Tongue (tissue), 2 donors: Measurements from ENCODE around the gene NAP1L2. TPM values are rescaled to one million over a fixed set of nuclear protein-coding genes. Genes with fewer than 3 reads are reported as not detected.
A peak's percentile ranks its signal among the peaks of the same experiment; 100 is the strongest.
"Not testable (repeated sequence)": the region's sequence is repeated elsewhere in the genome, so short reads cannot be mapped to it uniquely, and the experiment has no call there.

ENCODE experiments used
- DNase-seq: peaks from one replicate; pipeline ENCODE4 v3.0.0-alpha.2; 2015
- total RNA-seq: library from RNA; depleted of rRNA; stranded (reverse); fragments of >200 nt; gene quantifications from one replicate; pipeline ENCODE4 v1.2.3, GENCODE V29; 2014

NAP1L2 gene
- total RNA-seq, result 1.8 TPM

GRCh38 chrX:73214426-73215094 is at the start of gene NAP1L2:
NAP1L2 (minus strand) TSS chrX:73214851; CDS start chrX:73214492, 359 bp downstream.
- peak; percentile 54 for DNase-seq

- peak; percentile 0 for DNase-seq
These were observed 48.3 kb upstream of the NAP1L2 start for GRCh38 chrX:73262991-73263390.

- DNase-seq, result no peak
These were observed 24.6 kb upstream of the NAP1L2 start for GRCh38 chrX:73239242-73239641.

DNA sequence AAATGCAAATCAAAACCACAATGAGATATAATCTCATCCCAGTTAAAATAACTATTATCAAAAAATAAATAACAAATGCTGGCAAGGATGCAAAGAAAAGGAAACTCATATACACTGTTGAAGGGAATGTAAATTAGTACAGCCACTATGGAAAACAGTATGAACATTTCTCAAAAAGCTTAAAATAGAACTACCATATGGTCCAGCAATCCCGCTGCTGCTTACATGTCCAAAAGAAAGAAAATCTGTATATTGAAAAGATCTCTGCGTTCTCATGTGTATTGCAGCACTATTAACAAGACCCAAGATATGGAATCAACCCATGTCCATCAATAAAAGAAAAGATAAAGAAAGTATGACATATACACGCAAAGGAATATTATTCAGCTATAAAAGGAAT is 3.0 kb upstream of the NAP1L2 start:
- no peak for DNase-seq

DNA sequence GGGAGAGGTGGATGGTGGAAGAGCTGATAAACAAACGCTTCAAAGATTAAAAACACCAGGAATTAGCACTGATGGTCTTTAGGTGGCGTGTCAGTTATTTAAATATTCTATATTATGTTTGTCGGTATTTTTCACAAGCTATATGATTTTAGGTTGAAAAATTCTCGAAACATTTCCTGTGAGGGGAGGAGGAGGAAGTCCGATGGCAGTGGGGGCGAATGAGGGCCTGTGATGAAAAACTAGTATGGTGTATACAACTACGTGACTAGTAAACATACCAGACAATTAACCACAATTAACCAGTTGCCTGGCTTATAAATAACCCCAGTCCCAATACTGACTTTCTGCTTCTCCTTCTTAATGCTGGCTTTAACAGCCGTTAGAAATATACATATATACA is 595 bp upstream of the NAP1L2 start:
- DNase-seq, result no peak

DNA sequence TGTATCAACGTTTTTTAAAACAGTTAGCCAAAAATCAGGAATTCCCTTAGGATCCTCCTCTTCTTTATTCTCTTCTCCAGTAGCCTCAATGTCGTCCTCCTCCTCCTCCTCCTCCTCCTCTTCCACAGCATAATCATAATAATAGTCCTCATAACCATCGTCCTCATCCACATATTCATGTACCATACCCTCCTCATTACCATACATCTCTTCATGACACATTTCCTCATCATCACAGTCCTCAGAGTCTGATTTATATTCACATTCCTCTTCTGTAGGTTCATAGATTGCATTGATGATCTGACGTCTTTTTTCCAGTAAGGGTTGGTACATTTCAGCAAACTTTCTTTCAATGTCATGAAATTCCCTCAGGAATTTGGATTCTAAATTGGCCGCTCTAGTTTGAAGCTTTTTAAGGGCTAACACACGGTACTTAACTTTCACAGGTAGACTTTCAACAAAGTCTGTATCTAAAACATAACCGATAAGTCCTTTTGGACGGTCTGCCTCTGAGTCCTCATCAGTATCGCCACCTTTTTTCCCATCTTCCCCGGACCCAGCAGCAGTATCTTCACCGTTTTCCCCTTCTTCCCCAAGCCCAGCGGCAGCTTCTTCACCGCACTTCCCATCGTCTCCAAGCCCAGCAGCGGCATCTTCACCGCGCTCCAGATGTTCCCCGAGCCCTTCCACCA is 771 bp downstream of the NAP1L2 start:
- DNase-seq, result peak; percentile 0

DNA sequence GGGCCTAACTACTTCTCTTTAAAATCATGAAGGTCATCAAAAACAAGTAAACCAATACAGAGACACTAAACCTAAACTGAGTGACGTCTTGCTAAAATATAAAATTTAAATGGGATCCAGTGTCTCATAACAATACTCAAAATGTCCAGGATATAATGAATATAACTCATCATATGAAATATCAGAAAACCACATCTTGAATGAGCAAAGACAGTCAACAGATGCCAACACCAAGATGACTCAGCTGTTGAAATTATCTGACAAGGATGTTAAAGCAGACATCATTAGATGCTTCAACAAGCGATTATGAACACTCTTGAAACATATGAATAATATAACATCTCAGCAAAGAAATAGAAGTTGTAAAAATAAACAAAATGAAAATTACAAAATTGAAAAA is 8.3 kb downstream of the NAP1L2 start:
- no peak for DNase-seq

DNA sequence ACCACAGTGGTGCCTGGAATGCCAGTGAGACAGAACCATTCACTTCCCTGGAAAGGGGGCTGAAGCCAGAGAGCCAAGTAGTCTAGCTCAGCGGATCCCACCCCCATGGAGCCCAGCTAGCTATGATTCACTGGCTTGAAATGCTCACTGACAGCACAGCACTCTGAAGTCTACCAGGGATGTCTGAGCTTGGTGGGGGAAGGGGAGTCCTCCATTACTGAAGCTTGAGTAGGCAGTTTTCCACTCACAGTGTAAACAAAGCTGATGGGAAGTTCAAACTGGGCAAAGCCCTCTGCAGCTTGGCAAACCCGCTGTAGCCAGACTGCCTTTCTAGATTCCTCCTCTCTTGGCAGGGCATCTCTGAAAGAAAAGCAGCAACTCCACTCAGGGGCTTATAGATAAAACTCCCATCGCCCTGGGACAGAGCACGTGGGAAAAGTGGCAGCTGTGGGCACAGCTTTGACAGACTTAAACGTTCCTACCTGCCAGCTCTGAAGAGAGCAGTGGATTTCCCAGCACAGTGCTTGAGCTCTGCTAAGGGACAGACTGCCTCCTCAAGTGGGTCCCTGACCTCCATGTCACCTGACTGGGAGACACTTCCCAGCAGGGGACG is 32.0 kb downstream of the NAP1L2 start:
- no peak for DNase-seq

GRCh38 chrX:73168945-73169344 is 45.7 kb downstream of the NAP1L2 start:
- not testable (repeated sequence) for DNase-seq

Other genes starting within 250 kb of the NAP1L2 start
- not detected for gene PABPC1L2B, start 211.9 kb downstream of the NAP1L2 start, total RNA-seq
- gene PABPC1L2A, start 135.3 kb downstream of the NAP1L2 start, total RNA-seq, result not detected
- gene CDX4, start 232.2 kb upstream of the NAP1L2 start, total RNA-seq, result not detected